BE2C (cell line): ENCODE measurements around the gene INSRR.

Source experiments
- DNase-seq: peaks from one replicate; pipeline ENCODE4 v3.0.0-alpha.2; 2020
- H3K27me3 ChIP-seq: fragments of 250-450 bp; sonication (Bioruptor Pico); 2 replicates; pipeline ENCODE4 v1.5.1; 2020; ENCODE audit warnings: mild to moderate bottlenecking
- H3K36me3 ChIP-seq: fragments of 250-450 bp; sonication (Bioruptor Pico); 2 replicates; pipeline ENCODE4 v1.5.1; 2020; ENCODE audit warnings: mild to moderate bottlenecking
- H3K4me1 ChIP-seq: fragments of 250-450 bp; sonication (Bioruptor Pico); 2 replicates; pipeline ENCODE4 v1.5.1; 2020
- H3K4me3 ChIP-seq: 2 replicates; pipeline ENCODE4 v1.5.1; 2011; ENCODE audit warnings: low read depth, low read length
- H3K9me3 ChIP-seq: fragments of 250-450 bp; sonication (Bioruptor Pico); 2 replicates; pipeline ENCODE4 v1.5.1; 2020
- TF ChIP-seq, protein P1 (sequence below): IDR thresholded peaks from 2 replicates; pipeline ENCODE4 v1.5.1; 2012; ENCODE audit warnings: mild to moderate bottlenecking, low read depth, low read length

Gene INSRR

DNA sequence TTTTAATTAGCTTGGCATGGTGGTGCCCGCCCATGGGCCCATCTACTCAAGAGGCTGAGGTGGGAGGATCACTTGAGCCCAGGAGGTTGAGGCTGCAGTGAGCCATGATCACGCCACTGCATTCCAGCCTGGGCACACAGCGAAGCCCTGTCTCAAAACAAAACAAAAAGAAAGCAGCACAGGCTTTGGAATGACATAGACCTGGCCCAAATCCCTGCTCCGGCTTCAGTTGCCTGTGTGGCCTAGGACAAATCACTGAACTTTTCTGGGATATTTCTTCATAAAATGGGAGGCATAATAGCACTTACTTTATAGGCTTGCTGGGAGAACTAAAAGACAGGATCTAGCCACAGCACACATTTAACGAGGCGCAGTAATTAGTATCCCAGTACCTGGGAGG, 37.0 kb upstream of the INSRR start:
- no peak for DNase-seq
- Histone ChIP-seq H3K27me3 (no peaks in the 10 kb centered on the region), H3K36me3 (no peaks in the 10 kb centered on the region), H3K4me3 (no peak overlapping the region), H3K9me3 (no peaks in the 10 kb centered on the region), H3K4me1 (peaks cover 60% of the 10 kb centered on the region)
- TF ChIP-seq, protein P1, sequence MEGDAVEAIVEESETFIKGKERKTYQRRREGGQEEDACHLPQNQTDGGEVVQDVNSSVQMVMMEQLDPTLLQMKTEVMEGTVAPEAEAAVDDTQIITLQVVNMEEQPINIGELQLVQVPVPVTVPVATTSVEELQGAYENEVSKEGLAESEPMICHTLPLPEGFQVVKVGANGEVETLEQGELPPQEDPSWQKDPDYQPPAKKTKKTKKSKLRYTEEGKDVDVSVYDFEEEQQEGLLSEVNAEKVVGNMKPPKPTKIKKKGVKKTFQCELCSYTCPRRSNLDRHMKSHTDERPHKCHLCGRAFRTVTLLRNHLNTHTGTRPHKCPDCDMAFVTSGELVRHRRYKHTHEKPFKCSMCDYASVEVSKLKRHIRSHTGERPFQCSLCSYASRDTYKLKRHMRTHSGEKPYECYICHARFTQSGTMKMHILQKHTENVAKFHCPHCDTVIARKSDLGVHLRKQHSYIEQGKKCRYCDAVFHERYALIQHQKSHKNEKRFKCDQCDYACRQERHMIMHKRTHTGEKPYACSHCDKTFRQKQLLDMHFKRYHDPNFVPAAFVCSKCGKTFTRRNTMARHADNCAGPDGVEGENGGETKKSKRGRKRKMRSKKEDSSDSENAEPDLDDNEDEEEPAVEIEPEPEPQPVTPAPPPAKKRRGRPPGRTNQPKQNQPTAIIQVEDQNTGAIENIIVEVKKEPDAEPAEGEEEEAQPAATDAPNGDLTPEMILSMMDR, result no peak

DNA sequence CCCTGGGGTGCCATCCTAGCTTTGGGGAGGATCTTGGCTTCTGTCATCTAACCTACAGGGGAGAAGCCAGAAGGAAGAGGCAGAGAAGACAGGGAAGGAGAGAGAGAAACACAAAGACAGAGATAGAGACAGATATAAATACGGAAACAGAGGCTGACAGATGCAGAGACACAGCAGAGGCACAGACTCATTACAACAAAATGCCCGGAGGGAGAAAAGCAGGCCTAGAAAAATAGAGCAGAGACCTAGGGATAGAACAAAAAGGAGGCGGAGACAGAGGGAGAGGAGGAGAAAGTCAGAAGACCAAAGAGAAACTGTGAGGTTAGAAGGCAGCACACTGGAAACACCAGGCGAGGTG, 36.5 kb upstream of the INSRR start:
- H3K9me3 ChIP-seq, result no peaks in the 10 kb centered on the region
- peak overlapping the region; percentile 5; the same call in 1 of the 2 replicates for H3K4me3 ChIP-seq
- TF ChIP-seq, protein P1, result no peak
- H3K4me1 ChIP-seq, result peaks cover 61% of the 10 kb centered on the region
- no peaks in the 10 kb centered on the region for H3K36me3 ChIP-seq
- H3K27me3 ChIP-seq, result no peaks in the 10 kb centered on the region
- DNase-seq, result peak; percentile 74

DNA sequence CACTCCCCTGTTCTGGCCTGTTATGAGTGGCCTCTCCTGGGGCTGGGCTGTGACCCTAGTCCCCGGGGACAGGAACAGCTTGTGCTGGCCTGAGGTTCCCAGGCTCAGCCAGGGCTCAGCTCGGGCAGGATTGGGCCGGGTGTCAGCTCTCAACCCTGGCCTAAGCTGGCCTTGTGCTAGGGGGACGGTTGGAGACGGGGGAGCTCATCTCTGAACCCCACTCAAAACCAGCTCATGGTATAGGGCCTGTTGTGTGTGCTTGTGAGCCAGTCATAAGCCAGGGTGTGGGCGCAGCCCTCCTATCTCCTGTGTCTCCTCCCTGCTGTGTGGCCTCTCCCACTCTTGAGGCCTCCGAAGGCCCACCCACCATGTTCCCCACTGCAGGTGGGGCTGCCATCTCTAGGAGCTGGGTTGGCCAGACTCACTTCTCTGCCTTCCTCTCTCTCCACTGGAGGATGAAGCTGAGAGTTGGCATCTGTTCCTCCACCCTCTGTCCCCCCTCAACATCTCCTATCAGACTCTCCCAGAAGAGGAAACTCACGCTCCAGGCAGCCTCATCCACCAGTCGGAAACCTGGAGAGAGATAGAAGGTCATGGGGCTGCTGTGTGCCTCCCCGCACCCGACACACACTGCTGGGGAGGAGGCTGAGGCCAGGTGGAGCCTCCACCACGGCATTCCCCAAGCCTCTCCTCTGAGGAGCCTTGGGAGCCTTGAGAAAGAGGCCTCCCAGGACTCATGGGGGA, 36.0 kb upstream of the INSRR start:
- Histone ChIP-seq H3K36me3 (no peaks in the 10 kb centered on the region), H3K4me1 (peaks cover 64% of the 10 kb centered on the region), H3K27me3 (no peaks in the 10 kb centered on the region), H3K9me3 (no peaks in the 10 kb centered on the region), H3K4me3 (peak overlapping the region; percentile 5; the same call in 1 of the 2 replicates)
- peak; percentile 65 for DNase-seq
- TF ChIP-seq, protein P1, result no peak

DNA sequence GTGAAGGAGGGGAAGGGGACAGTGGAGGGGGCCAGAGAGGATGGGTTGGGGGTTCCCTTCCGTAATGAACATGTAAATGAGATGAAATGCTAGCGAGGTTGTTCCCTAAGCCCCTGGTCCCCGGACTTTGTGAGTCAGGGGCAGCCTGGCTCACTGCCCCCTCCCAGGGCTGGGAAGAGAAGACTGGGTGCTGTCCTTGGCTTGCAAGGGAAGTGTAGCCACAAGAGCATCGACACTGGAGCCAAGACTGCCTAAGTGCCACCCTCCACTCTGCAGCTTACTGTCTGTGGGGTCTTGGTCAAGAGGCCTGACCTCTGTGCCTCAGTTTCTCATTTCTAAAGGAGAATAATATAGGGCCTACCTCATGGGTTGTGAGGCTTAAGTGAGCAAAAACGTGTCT, 35.1 kb upstream of the INSRR start:
- no peak for DNase-seq
- no peaks in the 10 kb centered on the region for H3K9me3 ChIP-seq
- H3K27me3 ChIP-seq, result no peaks in the 10 kb centered on the region
- H3K4me3 ChIP-seq, result no peak overlapping the region
- H3K4me1 ChIP-seq, result peaks cover 58% of the 10 kb centered on the region
- TF ChIP-seq, protein P1, result no peak
- H3K36me3 ChIP-seq, result no peaks in the 10 kb centered on the region

DNA sequence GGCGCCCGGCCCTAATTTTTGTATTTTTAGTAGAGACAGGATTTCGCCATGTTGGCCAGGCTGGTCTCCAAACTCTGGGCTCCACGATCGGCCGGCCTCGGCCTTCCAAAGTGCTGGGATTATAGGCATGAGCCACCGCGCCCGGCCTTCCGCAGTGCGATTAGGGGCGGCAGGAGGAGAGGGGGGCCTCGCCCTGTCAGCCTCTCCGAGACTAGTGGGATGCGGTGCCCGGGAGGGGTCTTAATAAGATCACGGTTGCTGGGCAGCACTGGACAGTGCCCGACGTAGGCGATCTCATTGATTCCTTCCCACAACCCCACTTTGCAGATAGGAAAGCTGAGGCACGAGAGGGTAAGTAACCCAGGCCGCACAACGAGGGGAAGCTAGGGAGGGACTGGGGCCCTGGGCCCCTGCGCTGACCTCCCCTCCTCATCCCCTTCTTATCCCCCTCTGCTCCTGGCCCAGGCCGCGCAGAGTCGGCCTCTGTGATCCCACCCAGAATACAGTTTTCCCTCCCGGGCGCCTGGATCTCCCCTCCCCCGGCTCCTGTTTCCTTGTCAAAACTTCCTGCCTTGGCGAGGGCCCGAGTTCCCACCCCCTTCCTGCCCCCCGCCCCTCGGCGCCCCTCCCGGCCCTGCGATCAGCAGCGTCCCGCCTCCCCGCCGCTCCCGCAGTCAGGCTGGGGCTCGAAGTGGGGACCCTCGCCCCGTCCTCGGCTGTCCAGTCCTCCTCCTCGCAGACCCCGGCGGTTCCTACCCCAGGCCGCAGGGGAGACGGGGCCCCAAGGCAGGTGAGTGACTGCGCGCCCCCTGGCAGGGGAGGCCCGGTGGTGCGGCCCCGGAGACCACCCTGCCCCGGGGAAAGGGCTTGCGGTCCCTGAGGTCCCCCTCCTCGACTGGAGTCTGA, 34.4 kb upstream of the INSRR start, which contains the start of gene PEAR1:
Gene PEAR1, plus strand, starts transcription at position 671 of the 906 bp plus-strand sequence. CDS start 10,209 bp downstream, outside the sequence.
- TF ChIP-seq, protein P1, result no peak
- no peaks in the 10 kb centered on the region for H3K27me3 ChIP-seq
- no peak for DNase-seq
- H3K36me3 ChIP-seq, result no peaks in the 10 kb centered on the region
- H3K4me1 ChIP-seq, result peaks cover 52% of the 10 kb centered on the region
- H3K4me3 ChIP-seq, result no peak within 1 kb of the TSS
- H3K9me3 ChIP-seq, result no peaks in the 10 kb centered on the region
